ENCODE data around the gene PSKH1.

DNA sequence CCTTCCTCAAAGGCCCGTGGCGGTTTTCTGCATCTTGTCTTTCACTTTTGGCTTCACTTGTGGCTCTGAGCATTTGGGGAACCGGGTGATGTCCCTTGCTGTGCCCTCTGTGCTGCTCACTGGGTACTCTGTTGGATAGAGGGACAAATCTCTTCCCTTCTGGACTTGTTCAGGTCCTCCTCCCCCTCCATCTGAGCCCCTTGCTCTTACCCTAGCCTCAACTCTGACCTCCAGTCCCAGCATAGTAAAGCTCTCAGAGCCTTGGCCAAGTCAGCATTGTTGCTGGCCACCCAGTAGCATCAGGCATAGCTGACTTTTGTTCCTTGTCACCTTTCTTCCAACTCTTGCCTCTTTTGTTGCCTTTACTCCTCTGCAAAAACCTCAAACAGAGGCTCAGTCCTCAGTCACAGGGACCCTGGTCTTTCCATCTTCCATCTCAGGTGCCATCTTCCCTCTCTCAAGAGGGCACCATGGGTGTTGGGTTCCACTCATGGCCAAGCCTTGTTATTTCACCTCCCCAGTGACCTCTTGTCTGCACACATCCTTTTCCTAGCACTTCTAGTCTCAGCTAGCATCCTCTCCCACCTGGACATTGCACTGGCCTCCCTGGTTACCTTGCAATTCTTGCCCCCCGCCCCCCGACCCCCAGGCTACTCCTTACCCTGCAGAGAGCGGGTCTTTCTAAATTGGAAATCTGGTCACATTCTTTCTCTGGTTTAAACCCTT lies 44.0 kb downstream of the PSKH1 start:
- no peak for TF ChIP-seq POLR2A (IDR thresholded peaks at IDR 0.05)
- TF ChIP-seq, protein P1, sequence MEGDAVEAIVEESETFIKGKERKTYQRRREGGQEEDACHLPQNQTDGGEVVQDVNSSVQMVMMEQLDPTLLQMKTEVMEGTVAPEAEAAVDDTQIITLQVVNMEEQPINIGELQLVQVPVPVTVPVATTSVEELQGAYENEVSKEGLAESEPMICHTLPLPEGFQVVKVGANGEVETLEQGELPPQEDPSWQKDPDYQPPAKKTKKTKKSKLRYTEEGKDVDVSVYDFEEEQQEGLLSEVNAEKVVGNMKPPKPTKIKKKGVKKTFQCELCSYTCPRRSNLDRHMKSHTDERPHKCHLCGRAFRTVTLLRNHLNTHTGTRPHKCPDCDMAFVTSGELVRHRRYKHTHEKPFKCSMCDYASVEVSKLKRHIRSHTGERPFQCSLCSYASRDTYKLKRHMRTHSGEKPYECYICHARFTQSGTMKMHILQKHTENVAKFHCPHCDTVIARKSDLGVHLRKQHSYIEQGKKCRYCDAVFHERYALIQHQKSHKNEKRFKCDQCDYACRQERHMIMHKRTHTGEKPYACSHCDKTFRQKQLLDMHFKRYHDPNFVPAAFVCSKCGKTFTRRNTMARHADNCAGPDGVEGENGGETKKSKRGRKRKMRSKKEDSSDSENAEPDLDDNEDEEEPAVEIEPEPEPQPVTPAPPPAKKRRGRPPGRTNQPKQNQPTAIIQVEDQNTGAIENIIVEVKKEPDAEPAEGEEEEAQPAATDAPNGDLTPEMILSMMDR (IDR thresholded peaks at IDR 0.05): no peak

Measured in testis (tissue), 2 donors.